Endothelial cell of umbilical vein (primary cell): ENCODE data around the gene ADGRD1. TPM values are rescaled to one million over a fixed set of nuclear protein-coding genes. Genes with fewer than 3 reads are reported as not detected.

Experiments
- BruUV-seq: library from RNA; stranded (reverse); fragments of 400-500 nt; replicated peaks from 2 replicates; lab custom pipeline; 2021; lab: Mats Ljungman, UMichigan
- CTCF ChIA-PET: fragments of 300-600, 350-600 bp; sonication (Branson Sonifier 250); formaldehyde crosslinking; loops from one replicate; lab custom pipeline; 2021; ENCODE audit warnings: antibody characterized with exemption, inconsistent platforms; lab: Charles Lee
- POLR2A ChIA-PET: fragments of 300-600, 350-600 bp; sonication (Branson Sonifier 250); formaldehyde crosslinking; loops from one replicate; lab custom pipeline; 2021; ENCODE audit warnings: antibody characterized with exemption, inconsistent platforms; lab: Charles Lee
- DNase-seq: peaks from one replicate; pipeline ENCODE4 v3.0.0-alpha.2; 2011; ENCODE audit warnings: low read depth, low spot score
- FAIRE-seq: peaks from 2 replicates; lab custom pipeline; 2011; peaks lifted over from hg19 to GRCh38; lab: Jason Lieb, UNC
- H2AFZ ChIP-seq: 2 replicates; pipeline ENCODE4 v1.6.0; 2012; ENCODE audit warnings: low read depth, low read length, control low read depth, inconsistent platforms
- H3K27ac ChIP-seq: 2 replicates; pipeline ENCODE4 v1.5.1; 2011; ENCODE audit warnings: low read depth, mild to moderate bottlenecking, control low read depth, low read length, moderate library complexity; ENCODE audit not compliant: insufficient read depth
- H3K27me3 ChIP-seq, 2 experiments: 2 replicates each; pipeline versions ENCODE4 v1.6.0 to v1.6.1; 2011; ENCODE audit warnings: low read length in 2 of 2, mixed read lengths in 1 of 2; ENCODE audit not compliant: control insufficient read depth in 2 of 2, insufficient read depth in 2 of 2
- H3K36me3 ChIP-seq, 2 experiments: 2 replicates in 1 of 2; 3 replicates in 1 of 2; pipeline ENCODE4 v1.5.1; 2011; ENCODE audit warnings: low read length in 2 of 2, mild to moderate bottlenecking in 1 of 2, moderate library complexity in 1 of 2; ENCODE audit not compliant: control insufficient read depth in 2 of 2, insufficient read depth in 2 of 2; ENCODE audit errors: extremely low read depth in 1 of 2
- H3K4me1 ChIP-seq: 3 replicates; pipeline ENCODE4 v1.5.1; 2011; ENCODE audit warnings: mild to moderate bottlenecking, low read length; ENCODE audit not compliant: control insufficient read depth, insufficient read depth; ENCODE audit errors: extremely low read depth
- H3K4me2 ChIP-seq: 2 replicates; pipeline ENCODE4 v1.6.1; 2011; ENCODE audit warnings: low read length, control low read depth, mixed read lengths; ENCODE audit not compliant: insufficient read depth
- H3K4me3 ChIP-seq, 3 experiments: fragments of 200-600 bp in 1 of 3; sonication (generic), shearing (Covaris generic) in 1 of 3; replicated peaks in 1 of 3; 2 replicates each; pipeline ENCODE4 v1.5.1; 2011 to 2016; ENCODE audit warnings: control low read depth in 3 of 3, low read length in 3 of 3, mild to moderate bottlenecking in 2 of 3, inconsistent platforms in 1 of 3, low read depth in 1 of 3, moderate library complexity in 1 of 3; ENCODE audit not compliant: insufficient read depth in 1 of 3
- H3K79me2 ChIP-seq: 2 replicates; pipeline ENCODE4 v1.6.0; 2012; ENCODE audit warnings: low read length, inconsistent platforms; ENCODE audit not compliant: control insufficient read depth, insufficient read depth
- H3K9ac ChIP-seq: replicated peaks from 2 replicates; pipeline ENCODE3; 2011; ENCODE audit warnings: low read length, control low read depth; ENCODE audit not compliant: insufficient read depth; ENCODE audit errors: extremely low read depth
- H3K9me1 ChIP-seq: replicated peaks from 3 replicates; pipeline ENCODE4 v1.6.0; 2011; ENCODE audit warnings: mild to moderate bottlenecking, low read length; ENCODE audit not compliant: control insufficient read depth, insufficient read depth; ENCODE audit errors: extremely low read depth
- H3K9me3 ChIP-seq: replicated peaks from 2 replicates; pipeline ENCODE4 v1.5.1; 2012; ENCODE audit warnings: low read length, inconsistent platforms; ENCODE audit not compliant: control insufficient read depth, insufficient read depth
- H4K20me1 ChIP-seq: replicated peaks from 2 replicates; pipeline ENCODE3; 2011; ENCODE audit warnings: mild to moderate bottlenecking, low read length; ENCODE audit not compliant: control insufficient read depth, insufficient read depth; ENCODE audit errors: extremely low read depth
- CTCF ChIP-seq, 2 donors: IDR thresholded peaks; 1 replicate in 1 of 2; 2 replicates in 1 of 2; pipeline ENCODE4 v1.5.1; 2011; ENCODE audit warnings: low read length in 2 of 2, mild to moderate bottlenecking in 2 of 2, moderate library complexity in 2 of 2, control low read depth in 1 of 2, inconsistent platforms in 1 of 2, low read depth in 1 of 2; ENCODE audit not compliant: insufficient read depth in 1 of 2; ENCODE audit errors: extremely low read depth in 1 of 2
- JUN ChIP-seq: IDR thresholded peaks from 2 replicates; pipeline ENCODE4 v1.6.1; 2011; ENCODE audit warnings: borderline replicate concordance, low read depth; ENCODE audit not compliant: insufficient read length, insufficient read depth
- MAX ChIP-seq: IDR thresholded peaks from 2 replicates; pipeline ENCODE4 v1.6.1; 2011; ENCODE audit not compliant: insufficient read depth, insufficient read length
- dilution Hi-C: fragments of 300-500 bp; cut with MboI; formaldehyde crosslinking; loops from one replicate; pipeline ENCODE4 v1.15.0; 2019; ENCODE audit warnings: low sequenced_read_pairs; ENCODE audit not compliant: extremely low pct_ligation_motif_present
- intact Hi-C: fragments of 100-400 bp; cut with micrococcal nuclease; formaldehyde crosslinking; loops from one replicate; pipeline ENCODE4 v1.10.0; 2022
- polyA plus RNA-seq, 4 experiments: library from polyadenylated mRNA; depleted of rRNA in 3 of 4; stranded (reverse) in 3 of 4; unstranded in 1 of 4; fragments of >200 nt; gene quantifications; 2 replicates each; pipeline versions ENCODE4 v1.2.1 to v1.2.3, GENCODE V29; 2011 to 2012; ENCODE audit warnings: missing spikeins in 1 of 4
- total RNA-seq: library from RNA; stranded (reverse); gene quantifications from 2 replicates; pipeline ENCODE4 v1.2.3, GENCODE V29; 2021

Gene ADGRD1
- total and polyA plus RNA-seq, 2 donors (not counting 3 experiments of a cell fraction or from before 2014, with no cell fraction given), result 0.07 TPM; not detected in 1

- FAIRE-seq (no peak), DNase-seq (no peak)
- H3K27me3 ChIP-seq, result no peaks in the 10 kb centered on the region
- H3K4me2 ChIP-seq, result no peak overlapping the region
- H3K79me2 ChIP-seq, result no peaks in the 10 kb centered on the region
- H3K9ac ChIP-seq, result no peak overlapping the region
- no peaks in the 10 kb centered on the region for H3K4me1 ChIP-seq
- H3K9me1 ChIP-seq, result no peaks in the 10 kb centered on the region
- dilution Hi-C loops (no loop called here), intact Hi-C loops (no loop called here)
- TF ChIP-seq MAX, result no peak
- TF ChIP-seq CTCF (IDR thresholded peaks at IDR 0.05; ENCODE audit: extremely low read depth in 1 of 2, insufficient read depth in 1 of 2, low read depth in 1 of 2, low read length in 2 of 2), result no peak
- no peak for TF ChIP-seq JUN
- no peaks in the 10 kb centered on the region for H4K20me1 ChIP-seq
- no peaks in the 10 kb centered on the region for H3K9me3 ChIP-seq
- no peaks in the 10 kb centered on the region for H3K36me3 ChIP-seq
- no TSS peak for BruUV-seq
- no peak overlapping the region for H3K27ac ChIP-seq
- no peak overlapping the region for H3K4me3 ChIP-seq
- H2AFZ ChIP-seq, result no peak overlapping the region
- CTCF ChIA-PET, result no interaction called here
- POLR2A ChIA-PET, result no interaction called here
These were observed 136.0 kb downstream of the ADGRD1 start for GRCh38 chr12:131089531-131090273.
